Transverse colon (tissue), 4 donors: ENCODE results near the gene SLC9A1. TPM values are rescaled to one million over a fixed set of nuclear protein-coding genes. Genes with fewer than 3 reads are reported as not detected.

Experiments used
- DNase-seq: peaks from one replicate; pipeline ENCODE4 v3.0.0-alpha.2; 2019
- H3K27ac ChIP-seq, 4 donors: fragments of 200-600 bp; sonication (generic); 2 replicates each; pipeline ENCODE4 v1.5.1; 2016 to 2018; ENCODE audit warnings: inconsistent platforms in 4 of 4
- H3K27me3 ChIP-seq: fragments of 200-600 bp; sonication (generic); 2 replicates; pipeline ENCODE4 v1.5.1; 2017; ENCODE audit warnings: inconsistent platforms
- H3K36me3 ChIP-seq, 4 donors: fragments of 200-600 bp; sonication (generic); 2 replicates each; pipeline ENCODE4 v1.5.1; 2017 to 2019; ENCODE audit warnings: inconsistent platforms in 4 of 4
- H3K4me1 ChIP-seq, 4 donors: fragments of 200-600 bp; sonication (generic); 2 replicates each; pipeline ENCODE4 v1.5.1; 2017 to 2020; ENCODE audit warnings: inconsistent platforms in 4 of 4
- H3K4me3 ChIP-seq, 4 donors: fragments of 200-600 bp; sonication (generic); 1 replicate in 1 of 4; 2 replicates in 3 of 4; pipeline versions ENCODE4 v1.5.1 to v1.6.1; 2017 to 2019; ENCODE audit warnings: inconsistent platforms in 4 of 4
- H3K9me3 ChIP-seq, 2 donors: fragments of 200-600 bp; sonication (generic); 2 replicates each; pipeline ENCODE4 v1.5.1; 2017 to 2019; ENCODE audit warnings: inconsistent platforms in 2 of 2
- CTCF ChIP-seq, 5 experiments: fragments of 200-600 bp in 3 of 5; fragments of 450-650 bp in 2 of 5; sonication (generic) in 3 of 5; IDR thresholded peaks; 1 replicate in 2 of 5; 2 replicates in 3 of 5; pipeline ENCODE4 v1.5.1; 2016 to 2017; ENCODE audit warnings: antibody characterized with exemption in 5 of 5, inconsistent platforms in 3 of 5, mild to moderate bottlenecking in 2 of 5, moderate library complexity in 1 of 5
- EP300 ChIP-seq: sonication (generic); formaldehyde crosslinking; IDR thresholded peaks from one replicate; pipeline ENCODE4 v1.6.1; 2017; ENCODE audit warnings: antibody characterized with exemption, low read depth
- POLR2A ChIP-seq: fragments of 450-650 bp; IDR thresholded peaks from one replicate; pipeline ENCODE4 v1.6.1; 2016; ENCODE audit warnings: antibody characterized with exemption, mild to moderate bottlenecking, moderate library complexity
- POLR2AphosphoS5 ChIP-seq, 3 donors: sonication (generic); formaldehyde crosslinking; IDR thresholded peaks; one replicate each; pipeline ENCODE4 v1.6.1; 2016; ENCODE audit warnings: antibody characterized with exemption in 3 of 3
- WGBS, 2 donors: methylation state at CpG; one replicate each; pipeline ENCODE4 v1.1.5; 2018; ENCODE audit warnings: low coverage in 1 of 2; 5-methylcytosine and 5-hydroxymethylcytosine counted together
- in situ Hi-C, 4 donors: fragments of 200-750 bp; cut with MboI; loops; one replicate each; pipeline versions ENCODE4 v1.15.0 to v1.15.1; 2017; ENCODE audit warnings: low sequenced_read_pairs in 3 of 4, low pct_ligation_motif_present in 1 of 4, low pct_unique_long_range_greater_than_20kb in 1 of 4
- intact Hi-C: fragments of 100-400 bp; cut with DNase I; formaldehyde crosslinking; loops from one replicate; pipeline ENCODE4 v1.15.1; 2023; ENCODE audit warnings: low total_unique reads
- total RNA-seq, 4 donors: library from RNA; depleted of rRNA; stranded (reverse); fragments of >200 nt; gene quantifications; one replicate each; pipeline ENCODE4 v1.1.0, GENCODE V29; 2016

SLC9A1 gene
- total RNA-seq, 4 donors from 2014 or later = 17.9 to 140 (median 101) TPM

- no peak for DNase-seq
- Histone ChIP-seq H3K9me3 (no peaks in the 10 kb centered on the region), H3K4me1 (peaks cover 5 to 25% (median 14%) of the 10 kb centered on the region in 4 donors), H3K27ac (no peak overlapping the region), H3K4me3 (no peak overlapping the region), H3K36me3 (no peaks in the 10 kb centered on the region), H3K27me3 (no peaks in the 10 kb centered on the region)
- 60 to 78% methylated on average over 2 to 4 of the region's 4 CpGs for WGBS, 2 donors
- intact Hi-C loops = no loop called here
- in situ Hi-C loops = no loop called here
- no peak for TF ChIP-seq CTCF (IDR thresholded peaks at IDR 0.05)
- TF ChIP-seq POLR2AphosphoS5 (IDR thresholded peaks at IDR 0.05) = no peak
- TF ChIP-seq POLR2A = no peak
- no peak for TF ChIP-seq EP300
Observed at GRCh38 chr1:27132147-27132546, 22.8 kb downstream of the SLC9A1 start.

- WGBS, 2 donors = 55% methylated on average over 3 of the region's 3 CpGs; no CpG with 5 or more reads in 1 of the 2 donors
- Histone ChIP-seq H3K27ac (no peak overlapping the region), H3K4me1 (peaks cover 0 to 12% (median 3%) of the 10 kb centered on the region in 4 donors), H3K4me3 (no peak overlapping the region), H3K36me3 (no peaks in the 10 kb centered on the region), H3K9me3 (no peaks in the 10 kb centered on the region), H3K27me3 (no peaks in the 10 kb centered on the region)
- intact Hi-C loops (no loop called here), in situ Hi-C loops (no loop called here)
- TF ChIP-seq POLR2A = no peak
- TF ChIP-seq POLR2AphosphoS5 (IDR thresholded peaks at IDR 0.05) = no peak
- no peak for TF ChIP-seq EP300
- no peak for TF ChIP-seq CTCF (IDR thresholded peaks at IDR 0.05)
- no peak for DNase-seq
Observed at GRCh38 chr1:27130798-27131197, 24.1 kb downstream of the SLC9A1 start.

GRCh38 chr1:27129225-27129624, 25.7 kb downstream of the SLC9A1 start:
- peaks cover 0 to 14% (median 4%) of the 10 kb centered on the region in 4 donors for H3K4me1 ChIP-seq
- in situ Hi-C loops = no loop called here
- WGBS, 2 donors = 60 to 69% methylated on average over 1 to 3 of the region's 3 CpGs
- H3K9me3 ChIP-seq = no peaks in the 10 kb centered on the region
- DNase-seq = no peak
- TF ChIP-seq POLR2A = no peak
- TF ChIP-seq CTCF (IDR thresholded peaks at IDR 0.05) = no peak
- no peak for TF ChIP-seq POLR2AphosphoS5 (IDR thresholded peaks at IDR 0.05)
- H3K27ac ChIP-seq = no peak overlapping the region
- intact Hi-C loops = no loop called here
- no peaks in the 10 kb centered on the region for H3K36me3 ChIP-seq
- no peaks in the 10 kb centered on the region for H3K27me3 ChIP-seq
- H3K4me3 ChIP-seq = no peak overlapping the region

- in situ Hi-C loops = no loop called here
- H3K4me3 ChIP-seq = no peak overlapping the region
- no peak overlapping the region for H3K27ac ChIP-seq
- DNase-seq = no peak
- TF ChIP-seq CTCF (IDR thresholded peaks at IDR 0.05) = no peak
- TF ChIP-seq EP300 = no peak
- no peak for TF ChIP-seq POLR2A
- no peak for TF ChIP-seq POLR2AphosphoS5 (IDR thresholded peaks at IDR 0.05)
- intact Hi-C loops = no loop called here
- H3K9me3 ChIP-seq = no peaks in the 10 kb centered on the region
- H3K36me3 ChIP-seq = no peaks in the 10 kb centered on the region
- H3K27me3 ChIP-seq = no peaks in the 10 kb centered on the region
- H3K4me1 ChIP-seq = peaks cover 2 to 24% (median 18%) of the 10 kb centered on the region in 4 donors
- 88% methylated on average over 2 of the region's 3 CpGs; no CpG with 5 or more reads in 1 of the 2 donors for WGBS, 2 donors
Observed at GRCh38 chr1:27127419-27127818, 27.5 kb downstream of the SLC9A1 start.
